Fibroblast of skin of left biceps (primary cell): ENCODE results near the gene ANKRD13D.
"Not testable (repeated sequence)": the region's sequence is repeated elsewhere in the genome, so short reads cannot be mapped to it uniquely, and the experiment has no call there.

ENCODE experiments used
- DNase-seq, 2 experiments: peaks; one replicate each; pipeline ENCODE4 v3.0.0-alpha.2; 2013; ENCODE audit warnings: low read depth in 2 of 2

The ANKRD13D gene

DNA sequence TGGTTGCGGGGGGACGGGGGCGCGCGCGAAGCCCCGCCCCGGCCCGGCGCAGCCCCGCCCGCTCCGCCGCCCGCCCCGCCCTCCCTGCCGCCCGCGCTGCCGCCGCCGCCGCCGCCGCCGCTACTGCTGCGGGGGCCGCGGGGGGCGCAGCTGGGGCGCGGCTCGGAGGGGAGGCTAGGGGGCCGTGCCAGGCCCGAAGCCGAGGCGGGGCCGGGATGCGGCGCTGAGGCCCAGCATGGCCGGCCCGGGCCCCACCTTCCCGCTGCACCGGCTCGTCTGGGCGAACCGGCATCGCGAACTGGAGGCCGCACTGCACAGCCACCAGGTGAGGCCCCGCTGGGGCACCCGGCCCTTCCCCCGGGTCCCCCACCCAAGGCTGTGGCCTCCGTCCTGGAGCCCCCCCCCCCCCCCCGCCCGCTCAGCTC, at the start of gene ANKRD13D:
Gene ANKRD13D, plus strand, starts transcription at position 78 of the 425 bp plus-strand sequence. Its CDS starts 158 bp downstream, at position 236.
- no peak for DNase-seq

DNA sequence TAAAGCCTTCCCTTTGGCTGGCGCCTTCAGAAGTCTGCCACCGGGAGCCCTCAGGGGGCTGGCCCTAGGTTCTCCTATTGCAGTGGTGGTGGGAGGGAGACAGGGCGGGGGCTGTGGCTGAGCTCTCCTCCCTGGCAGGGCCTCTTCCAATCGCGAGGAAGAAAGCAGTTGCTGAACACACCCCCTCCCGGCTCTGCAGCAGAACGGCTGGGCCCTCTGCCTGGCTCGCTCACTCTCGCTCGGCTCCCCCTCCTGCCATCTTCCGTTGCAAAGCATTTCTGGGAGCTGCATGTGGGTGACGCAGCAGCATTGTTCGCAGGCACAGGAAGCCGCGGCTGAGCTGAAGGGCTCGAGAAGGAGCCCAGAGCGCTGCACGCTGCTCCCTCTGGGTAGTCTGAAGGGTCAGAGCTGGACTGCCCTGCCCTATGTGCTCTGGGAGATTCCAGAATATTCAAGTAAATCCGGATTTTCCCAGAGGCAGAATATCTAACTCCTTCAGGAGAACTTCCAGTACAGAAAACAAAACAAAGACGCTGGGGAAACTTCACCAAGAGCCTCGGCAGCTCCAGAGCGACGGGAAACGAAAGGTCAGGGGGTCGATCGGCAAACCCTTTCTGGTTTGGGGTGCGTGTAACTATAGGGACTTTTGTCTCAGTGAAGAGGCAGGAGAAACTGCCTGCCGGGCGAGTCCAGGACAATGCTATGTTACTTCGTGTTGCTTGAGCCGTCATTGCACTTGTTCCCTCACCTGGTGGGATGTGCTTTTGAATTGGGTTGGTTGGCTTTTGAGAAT, 49.1 kb upstream of the ANKRD13D start:
- DNase-seq, result peak; percentile 91

- peak in 1 of 2 experiments; percentile 20 for DNase-seq
Observed at GRCh38 chr11:67240576-67241389, 48.3 kb upstream of the ANKRD13D start.

GRCh38 chr11:67242548-67242947, 46.6 kb upstream of the ANKRD13D start:
- DNase-seq, result no peak

DNA sequence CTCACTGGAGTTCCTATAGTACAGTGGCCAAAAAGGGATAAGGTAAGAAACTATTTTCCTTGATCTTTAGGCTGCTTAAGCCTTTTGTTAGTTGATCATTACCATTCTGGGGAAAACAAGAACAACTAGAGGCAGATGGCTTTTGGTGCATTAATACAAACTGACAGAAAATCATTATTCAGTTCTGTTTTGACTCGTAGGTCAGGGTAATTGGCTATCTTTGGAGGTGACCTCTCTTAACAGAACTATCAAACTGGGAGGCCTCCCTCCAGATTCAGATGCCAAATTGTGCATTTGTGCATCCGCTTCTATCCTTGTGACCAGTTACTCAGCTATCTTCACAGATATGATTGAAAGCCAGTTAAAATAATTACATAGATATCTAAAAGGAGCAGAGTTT, 46.1 kb upstream of the ANKRD13D start:
- DNase-seq, result no peak

- DNase-seq, result no peak
Observed at GRCh38 chr11:67245046-67245445, 44.1 kb upstream of the ANKRD13D start.

GRCh38 chr11:67247946-67248550, 41.1 kb upstream of the ANKRD13D start:
- no peak for DNase-seq

DNA sequence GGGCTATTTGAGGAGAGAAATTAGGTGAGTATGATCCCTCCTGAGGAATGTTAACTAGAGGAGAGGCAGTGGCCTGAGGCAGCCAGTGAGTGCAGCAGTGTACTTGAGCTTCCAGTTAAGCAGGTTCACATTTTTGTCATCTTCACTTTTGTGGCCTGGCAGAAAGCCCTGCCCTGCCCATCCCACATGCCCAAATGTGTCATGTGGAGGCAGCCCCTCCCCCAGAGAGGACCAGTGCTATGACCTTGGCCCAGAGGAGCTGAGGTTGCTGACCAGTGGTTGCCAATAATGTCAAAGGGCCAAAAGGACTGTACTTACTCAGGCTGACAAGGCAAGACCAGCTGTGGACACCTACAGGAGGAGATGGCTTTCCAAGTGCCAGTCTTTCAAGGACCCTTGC, 40.5 kb upstream of the ANKRD13D start:
- no peak for DNase-seq

- no peak for DNase-seq
Observed at GRCh38 chr11:67250059-67251043, 38.8 kb upstream of the ANKRD13D start.

GRCh38 chr11:67251841-67252240, 37.3 kb upstream of the ANKRD13D start:
- no peak for DNase-seq

GRCh38 chr11:67252831-67253239, 36.3 kb upstream of the ANKRD13D start:
- DNase-seq, result no peak

- DNase-seq, result no peak
Observed at GRCh38 chr11:67253872-67254624, 35.1 kb upstream of the ANKRD13D start.

GRCh38 chr11:67254798-67255197, 34.3 kb upstream of the ANKRD13D start:
- DNase-seq, result no peak

GRCh38 chr11:67255353-67255752, 33.8 kb upstream of the ANKRD13D start:
- DNase-seq, result no peak

DNA sequence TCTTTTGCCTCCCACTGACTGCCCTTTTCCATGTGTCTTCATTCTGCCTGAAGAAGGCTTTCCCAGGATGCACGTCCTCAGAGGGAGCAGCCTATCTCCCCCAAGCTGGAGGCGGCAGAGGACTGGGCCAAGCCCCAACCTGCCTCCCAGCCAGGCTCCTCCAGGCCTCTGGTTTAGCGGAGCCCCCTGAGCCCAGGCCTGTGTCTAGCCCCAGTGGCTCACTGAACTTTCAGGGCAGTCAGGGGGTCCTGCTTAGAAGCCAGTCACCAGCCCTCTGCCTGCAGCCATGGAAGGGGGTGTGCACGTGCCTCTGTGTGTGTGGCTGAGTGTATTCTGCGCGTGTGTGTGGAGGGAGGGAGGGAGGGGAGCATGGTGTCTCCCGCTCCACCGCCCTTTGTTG, 33.2 kb upstream of the ANKRD13D start:
- DNase-seq, result no peak

DNA sequence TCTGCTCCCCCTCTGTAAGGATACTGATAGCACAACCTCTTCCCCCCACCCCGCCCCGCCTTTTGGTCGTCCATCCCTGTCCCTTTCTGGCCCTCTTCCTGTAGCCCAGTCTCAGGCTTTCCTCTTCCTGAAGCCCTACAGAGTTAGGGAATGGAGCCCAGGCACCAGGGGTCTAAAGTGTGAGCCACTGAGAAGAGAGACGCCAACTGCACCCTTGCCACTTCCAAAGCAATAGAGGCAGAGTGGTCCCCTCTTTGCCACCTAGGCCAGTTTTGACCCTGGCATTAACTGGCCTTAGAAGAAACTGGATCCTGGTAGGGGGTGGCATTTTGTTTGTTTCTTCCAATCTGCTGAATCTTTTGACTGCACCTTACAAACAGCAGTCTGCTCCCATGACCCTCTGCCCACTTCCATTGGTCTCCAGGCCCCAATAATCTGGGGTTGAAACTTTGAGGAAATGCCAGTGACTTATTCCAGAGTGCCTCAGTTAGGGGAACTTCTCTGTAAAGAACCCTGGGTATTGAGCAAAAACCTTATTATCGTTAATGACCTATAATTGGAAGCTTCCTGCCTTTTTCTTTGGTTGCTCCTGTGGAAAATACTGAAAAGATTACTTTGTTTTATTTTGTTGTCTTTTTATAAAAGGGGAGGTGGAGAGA, 32.5 kb upstream of the ANKRD13D start:
- DNase-seq, result no peak

DNA sequence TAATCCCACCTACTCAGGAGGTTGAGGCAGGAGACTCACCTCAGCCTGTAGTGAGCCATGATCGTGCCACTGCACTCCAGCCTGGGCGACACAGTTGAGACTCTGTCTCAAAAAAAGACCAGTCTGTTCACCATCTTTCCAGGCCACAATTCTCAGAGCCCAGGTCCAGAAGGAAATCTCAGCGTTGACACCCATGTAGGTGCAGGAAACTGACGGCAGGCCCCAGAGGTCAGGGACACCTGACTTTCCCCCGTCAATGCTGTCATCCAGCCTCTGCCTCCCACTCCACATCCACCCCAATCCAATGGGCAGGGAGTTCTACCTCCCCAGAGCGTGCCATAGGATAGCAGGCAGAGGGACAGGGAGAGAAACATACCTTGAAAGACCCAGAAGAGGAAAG, 28.7 kb upstream of the ANKRD13D start:
- DNase-seq, result no peak

DNA sequence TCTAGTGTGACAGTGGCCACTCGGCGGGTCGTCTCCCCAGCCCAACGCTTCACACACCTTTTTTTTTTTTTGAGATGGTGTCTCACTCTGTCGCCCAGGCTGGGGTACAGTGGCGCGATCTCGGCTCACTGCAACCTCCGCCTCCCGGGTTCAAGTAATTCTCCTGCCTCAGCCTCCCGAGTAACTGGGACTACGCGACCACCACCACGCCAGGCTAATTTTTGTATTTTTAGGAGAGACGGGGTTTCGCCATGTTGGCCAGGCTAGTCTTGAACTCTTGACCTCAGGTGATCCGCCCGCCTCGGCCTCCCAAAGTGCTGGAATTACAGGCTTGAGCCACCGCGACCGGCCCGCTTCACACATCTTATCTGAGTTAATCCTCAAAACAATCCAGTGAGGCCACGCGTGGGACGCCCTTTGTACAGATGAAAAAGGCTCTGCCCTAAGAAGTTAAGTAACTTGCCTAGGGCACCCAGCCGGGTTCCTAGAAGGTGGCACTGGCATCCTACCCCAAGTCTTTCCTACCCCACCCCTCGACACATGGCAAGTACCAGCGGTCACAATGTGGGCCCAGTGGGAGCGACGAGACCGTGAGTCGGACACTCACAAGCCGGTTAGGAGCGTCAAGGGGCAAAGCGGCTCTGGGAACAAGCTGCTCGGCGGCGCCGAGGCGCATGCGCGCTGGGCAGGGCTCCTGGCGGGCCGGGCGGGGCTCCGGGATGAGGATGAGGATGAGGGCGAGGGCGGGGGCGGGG, 28.0 kb upstream of the ANKRD13D start:
- not testable (repeated sequence) for DNase-seq

DNA sequence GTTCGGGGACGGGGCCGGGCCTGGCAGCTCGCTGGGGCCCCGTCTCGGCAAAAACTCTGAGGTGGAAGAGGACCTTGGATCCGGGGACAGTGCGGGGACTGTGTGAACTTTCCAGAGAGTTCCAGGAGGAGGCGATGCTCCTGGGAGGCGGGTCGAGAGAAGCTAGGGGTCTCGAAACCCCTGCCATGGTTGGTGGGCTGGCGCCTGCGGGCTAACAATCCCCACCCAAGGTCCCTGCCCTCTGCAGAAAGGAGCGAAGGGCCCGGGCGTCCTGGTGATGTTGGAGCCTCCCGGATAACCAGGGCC, 27.5 kb upstream of the ANKRD13D start:
- no peak for DNase-seq
